Omental fat pad (tissue), 4 donors: ENCODE measurements around the gene CFTR. TPM values are rescaled to one million over a fixed set of nuclear protein-coding genes. Genes with fewer than 3 reads are reported as not detected.

ENCODE experiments used
- ATAC-seq: fragments of 150-250 bp; one replicate; pipeline ENCODE4 v1.9.1; 2016; ENCODE audit warnings: mild to moderate bottlenecking, moderate library complexity; ENCODE audit not compliant: low FRiP score
- DNase-seq: peaks from one replicate; pipeline ENCODE4 v3.0.0-alpha.2; 2019; ENCODE audit warnings: low spot score
- CTCF ChIP-seq, 3 donors: fragments of 450-650 bp; IDR thresholded peaks; one replicate each; pipeline ENCODE4 v1.5.1; 2016 to 2017; ENCODE audit warnings: antibody characterized with exemption in 3 of 3, mild to moderate bottlenecking in 3 of 3, moderate library complexity in 2 of 3
- total RNA-seq, 4 donors: library from RNA; depleted of rRNA; stranded (reverse); fragments of >200 nt; gene quantifications; one replicate each; pipeline ENCODE4 v1.1.0, GENCODE V29; 2016

The CFTR gene
- total RNA-seq, 4 donors from 2014 or later = 0.32 to 7.1 (median 1.3) TPM

- no peak for TF ChIP-seq CTCF (IDR thresholded peaks at IDR 0.05)
- ATAC-seq = no peak
- DNase-seq = no peak
Measured at GRCh38 chr7:117610396-117610795, 130.6 kb downstream of the CFTR start.

- no peak for DNase-seq
- no peak for TF ChIP-seq CTCF (IDR thresholded peaks at IDR 0.05)
- ATAC-seq = no peak
Measured at GRCh38 chr7:117612637-117613036, 132.8 kb downstream of the CFTR start.

- ATAC-seq (no peak), DNase-seq (no peak)
- no peak for TF ChIP-seq CTCF (IDR thresholded peaks at IDR 0.05)
Measured at GRCh38 chr7:117616694-117617093, 136.9 kb downstream of the CFTR start.

- DNase-seq (no peak), ATAC-seq (no peak)
- TF ChIP-seq CTCF (IDR thresholded peaks at IDR 0.05) = no peak
Measured at GRCh38 chr7:117619681-117620080, 139.9 kb downstream of the CFTR start.

- no peak for TF ChIP-seq CTCF (IDR thresholded peaks at IDR 0.05)
- ATAC-seq (no peak), DNase-seq (no peak)
Measured at GRCh38 chr7:117621075-117621618, 141.3 kb downstream of the CFTR start.

GRCh38 chr7:117623606-117624005, 143.8 kb downstream of the CFTR start:
- no peak for TF ChIP-seq CTCF (IDR thresholded peaks at IDR 0.05)
- DNase-seq (no peak), ATAC-seq (no peak)

- TF ChIP-seq CTCF (IDR thresholded peaks at IDR 0.05) = no peak
- ATAC-seq (no peak), DNase-seq (no peak)
Measured at GRCh38 chr7:117630501-117630900, 150.7 kb downstream of the CFTR start.
